NK-92 treated with Interleukin-12 subunit alpha and Interleukin-12 subunit beta, amount 100 ng/mL, for 24 hours (cell line): ENCODE measurements around the gene DZIP3.
"Not testable (repeated sequence)": the region's sequence is repeated elsewhere in the genome, so short reads cannot be mapped to it uniquely, and the experiment has no call there.

ENCODE experiments used
- DNase-seq: peaks from one replicate; lab custom pipeline; 2025; lab: John Stamatoyannopoulos, UW

The DZIP3 gene

DNA sequence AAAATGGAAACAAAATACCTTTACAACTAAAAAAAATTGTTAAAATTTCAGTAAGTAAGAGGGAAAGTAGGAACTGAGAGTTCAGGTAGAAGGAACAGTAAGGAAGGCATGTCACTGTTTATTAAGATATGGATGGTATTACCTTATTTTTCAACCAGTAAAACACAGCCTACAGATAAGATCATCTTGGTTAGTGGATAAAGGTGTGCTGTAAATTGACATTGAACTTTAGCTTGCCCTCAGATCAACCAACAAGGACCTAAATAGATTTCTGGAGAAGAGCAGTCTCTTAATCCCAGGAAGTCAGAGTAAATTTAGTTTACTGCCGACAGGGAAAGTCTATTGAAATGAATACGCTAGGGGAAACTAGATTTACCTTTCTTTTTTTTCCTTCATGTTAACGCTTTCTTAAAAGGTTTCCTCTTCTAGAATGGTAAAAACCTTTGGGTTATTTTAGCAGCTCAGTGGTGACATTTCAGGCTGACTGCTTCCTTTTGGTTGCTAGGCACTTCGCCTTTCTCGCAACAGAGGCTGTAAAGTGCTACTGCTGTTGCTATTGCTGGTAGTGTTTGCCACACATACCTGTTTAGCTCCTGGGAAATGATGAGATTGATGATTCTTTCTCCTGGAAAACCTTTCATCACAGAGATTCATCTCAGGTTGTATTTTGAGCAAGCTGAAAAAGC is 12.9 kb downstream of the DZIP3 start:
- DNase-seq, result no peak

- no peak for DNase-seq
Measured at GRCh38 chr3:108602935-108603294, 13.4 kb downstream of the DZIP3 start.

DNA sequence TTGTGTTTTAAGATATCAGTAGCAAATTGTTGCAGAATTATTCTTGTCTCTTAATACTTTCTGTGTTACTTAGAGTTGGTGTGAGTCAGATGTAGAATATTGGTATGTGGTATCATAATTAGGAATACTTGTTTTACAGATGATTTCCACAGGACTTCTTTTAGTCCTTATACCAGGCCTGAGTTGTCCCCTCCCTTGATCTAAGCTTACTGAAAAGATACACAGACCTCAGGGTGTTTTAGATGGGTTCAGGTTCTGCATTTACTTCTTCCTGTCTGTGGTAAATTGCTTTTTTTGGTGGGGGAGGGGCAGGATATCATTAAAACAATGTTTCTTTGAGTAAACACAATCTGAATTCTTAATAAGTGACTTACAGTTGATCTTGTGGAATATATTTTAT is 14.2 kb downstream of the DZIP3 start:
- no peak for DNase-seq

DNA sequence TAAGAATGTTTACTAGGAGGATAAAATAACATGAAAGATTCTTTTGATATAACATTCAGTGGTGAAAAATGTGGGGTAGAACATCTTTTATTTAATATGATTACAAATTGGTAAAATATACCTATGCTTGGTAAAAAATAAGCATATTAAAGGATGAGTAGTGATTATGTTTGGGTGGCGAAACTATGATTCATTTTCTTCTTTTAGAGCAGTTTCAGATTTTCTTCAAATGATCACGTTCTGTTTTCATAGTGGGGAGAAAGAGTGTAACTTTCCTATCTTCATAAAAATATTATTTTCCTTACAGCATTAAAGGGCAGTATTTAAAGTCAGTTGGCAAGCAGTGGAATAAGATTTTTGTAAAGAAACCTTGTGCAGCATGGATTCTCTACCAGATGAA is 15.5 kb downstream of the DZIP3 start:
- no peak for DNase-seq

DNA sequence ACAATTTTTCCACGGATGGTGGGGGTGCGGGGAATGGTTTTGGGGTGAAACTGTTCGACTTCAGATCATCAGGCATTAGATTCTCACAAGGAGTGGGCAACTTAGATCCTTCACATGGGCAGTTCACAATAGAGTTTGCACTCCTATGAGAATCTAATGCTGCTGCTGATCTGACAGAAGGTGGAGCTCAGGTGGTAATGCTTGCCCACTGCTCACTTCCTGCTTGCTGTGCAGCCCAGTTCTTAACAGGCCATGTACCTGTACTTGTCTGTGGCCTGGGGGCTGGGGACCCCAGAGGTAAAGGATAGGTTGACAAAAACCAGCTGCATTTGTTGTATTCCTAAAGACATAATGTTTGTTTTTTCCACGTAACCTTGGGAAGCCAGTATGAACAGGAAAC is 16.0 kb downstream of the DZIP3 start:
- no peak for DNase-seq

DNA sequence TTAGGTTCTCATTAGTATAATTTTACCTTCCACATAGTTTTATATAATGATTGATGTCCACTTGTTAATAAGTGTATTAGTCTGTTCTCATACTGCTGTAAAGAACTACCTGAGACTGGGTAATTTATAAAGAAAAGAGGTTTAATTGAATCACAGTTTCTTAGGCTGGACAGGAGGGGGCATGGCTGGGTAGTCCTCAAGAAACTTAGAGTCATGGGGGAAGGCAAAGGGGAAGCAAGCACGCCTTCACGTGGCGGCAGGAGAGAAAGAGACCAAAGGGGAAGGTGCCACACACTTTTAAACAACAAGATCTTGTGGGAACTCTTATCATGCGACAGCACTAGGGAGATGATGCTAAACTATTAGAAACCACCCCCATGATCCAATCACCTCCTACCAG is 19.2 kb downstream of the DZIP3 start:
- no peak for DNase-seq

DNA sequence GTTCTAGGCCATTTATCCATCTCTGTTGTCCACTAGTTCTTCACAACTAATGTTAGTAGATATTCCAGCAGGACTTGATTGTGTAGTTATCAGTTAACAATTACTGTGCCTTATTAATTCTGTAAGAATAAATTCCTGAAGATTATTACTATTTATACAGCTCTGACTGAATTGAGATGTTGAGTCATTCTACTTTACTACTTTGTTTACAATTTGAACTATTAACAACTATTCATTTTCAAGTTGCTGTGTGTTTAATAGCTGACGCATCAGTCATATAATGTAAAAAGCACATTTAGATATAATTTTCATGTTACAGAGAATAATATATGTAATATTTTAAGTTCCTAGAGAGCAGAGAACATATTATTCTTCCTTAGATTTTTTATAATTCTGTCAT is 21.1 kb downstream of the DZIP3 start:
- no peak for DNase-seq

DNA sequence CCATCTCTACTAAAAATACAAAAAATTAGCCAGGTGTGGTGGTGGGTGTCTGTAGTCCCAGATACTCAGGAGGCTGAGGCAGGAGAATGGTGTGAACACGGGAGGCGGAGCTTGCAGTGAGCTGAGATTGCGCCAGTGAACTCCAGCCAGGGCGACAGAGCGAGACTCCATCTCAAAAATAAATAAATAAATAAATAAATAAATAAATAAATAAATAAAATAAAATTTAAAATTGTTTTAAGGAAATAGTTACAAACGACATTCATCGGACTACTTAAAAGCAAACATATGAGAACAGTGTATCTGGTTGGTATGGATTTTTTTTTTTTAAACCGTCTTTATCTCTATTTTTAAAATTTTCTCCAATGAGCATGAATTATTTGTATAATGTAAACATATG is 26.6 kb downstream of the DZIP3 start:
- not testable (repeated sequence) for DNase-seq

- DNase-seq, result no peak
Measured at GRCh38 chr3:108620250-108620649, 30.7 kb downstream of the DZIP3 start.

DNA sequence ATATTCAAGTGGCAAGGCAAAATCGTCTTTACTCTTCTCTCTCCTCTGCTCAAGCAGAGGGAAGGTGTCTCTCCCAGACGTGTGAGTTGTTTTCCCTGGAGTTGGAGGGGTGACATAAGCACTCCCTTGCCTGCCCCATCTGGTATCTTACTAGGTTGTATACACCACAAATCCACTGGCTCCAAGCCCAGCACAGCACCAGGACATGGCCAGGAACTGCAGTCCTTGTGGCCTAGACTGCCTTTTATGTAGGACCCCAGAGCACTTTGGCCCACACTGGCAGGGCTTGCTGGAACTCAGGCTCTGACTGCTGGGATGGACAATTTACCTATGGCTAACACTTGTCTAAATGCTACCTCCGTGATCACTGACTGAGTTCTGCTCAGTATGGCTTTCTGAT is 34.0 kb downstream of the DZIP3 start:
- DNase-seq, result no peak

GRCh38 chr3:108629974-108630373 is 40.5 kb downstream of the DZIP3 start:
- DNase-seq, result no peak

DNA sequence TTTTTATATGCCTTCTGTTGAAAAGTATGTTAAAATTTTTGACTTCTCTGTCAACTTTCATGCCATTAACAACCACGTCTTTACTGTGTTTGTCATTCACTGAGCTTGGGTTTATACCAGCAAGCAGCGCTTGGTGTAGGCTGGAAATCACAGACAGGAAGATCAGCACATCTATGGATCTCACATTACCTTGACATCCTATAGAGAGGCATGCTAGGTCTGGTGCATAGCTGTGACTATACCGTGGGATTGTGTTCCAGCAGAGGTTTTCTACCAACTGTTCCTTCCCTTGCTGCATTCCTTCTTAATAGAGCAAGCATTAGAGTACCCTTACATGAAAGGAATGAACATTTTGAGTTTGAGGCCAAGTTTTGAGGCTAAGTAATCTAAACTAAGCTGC is 53.0 kb downstream of the DZIP3 start:
- DNase-seq, result no peak

- DNase-seq, result no peak
Measured at GRCh38 chr3:108645364-108645763, 55.8 kb downstream of the DZIP3 start.

DNA sequence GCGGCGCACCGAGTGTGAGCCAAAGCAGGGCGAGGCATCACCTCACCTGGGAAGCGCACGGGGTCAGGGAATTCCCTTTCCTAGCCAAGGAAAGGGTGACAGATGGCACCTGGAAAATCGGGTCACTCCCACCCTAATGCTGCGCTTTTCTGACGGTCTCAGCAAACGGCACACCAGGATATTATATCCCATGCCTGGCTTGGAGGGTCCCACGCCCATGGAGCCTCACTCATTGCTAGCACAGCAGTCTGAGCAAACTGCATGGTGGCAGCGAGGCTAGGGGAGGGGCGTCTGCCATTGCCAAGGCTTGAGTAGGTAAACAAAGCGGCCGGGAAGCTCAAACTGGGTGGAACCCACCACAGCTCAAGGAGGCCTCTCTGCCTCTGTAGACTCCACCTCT is 66.1 kb downstream of the DZIP3 start:
- DNase-seq, result not testable (repeated sequence)

GRCh38 chr3:108661699-108662098 is 72.2 kb downstream of the DZIP3 start:
- DNase-seq, result no peak

- no peak for DNase-seq
Measured at GRCh38 chr3:108662142-108662738, 72.7 kb downstream of the DZIP3 start.

GRCh38 chr3:108664266-108664665 is 74.7 kb downstream of the DZIP3 start:
- DNase-seq, result no peak

DNA sequence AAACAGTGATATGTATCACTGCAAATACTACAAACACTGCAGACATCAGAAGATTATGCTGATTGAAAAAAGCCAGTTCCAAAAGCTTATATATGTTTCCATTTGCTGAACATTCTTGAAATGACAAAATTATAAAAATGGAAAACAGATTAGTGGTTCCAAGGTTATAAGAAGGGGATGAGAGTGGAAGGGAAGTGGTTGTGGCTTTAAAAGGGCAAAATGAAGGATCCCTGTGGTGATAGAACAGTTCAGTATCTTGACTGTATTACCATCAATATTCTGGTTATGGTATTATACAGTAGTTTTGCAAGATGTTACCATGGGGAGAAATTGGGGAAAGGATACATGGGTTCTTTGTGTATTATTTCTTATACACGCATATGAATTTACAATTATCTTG is 77.8 kb downstream of the DZIP3 start:
- no peak for DNase-seq

DNA sequence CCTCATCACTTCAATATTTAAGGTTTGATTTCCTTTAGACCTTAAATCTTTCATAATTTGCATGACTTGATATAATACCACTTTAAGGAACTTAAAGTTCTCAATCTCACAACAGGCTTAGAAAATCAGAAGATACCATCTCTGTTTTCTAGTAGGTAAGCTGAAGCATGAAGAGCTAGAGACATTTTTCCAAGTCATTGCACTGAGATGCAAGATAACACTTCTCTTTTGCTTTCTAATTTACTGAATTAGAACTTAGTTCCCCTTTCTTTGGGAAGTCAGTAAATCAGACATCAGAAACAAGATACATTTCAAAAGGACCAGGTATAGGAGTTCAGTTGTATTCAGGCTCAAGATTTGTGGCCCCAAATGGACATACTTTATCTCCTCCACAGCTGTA is 79.7 kb downstream of the DZIP3 start:
- no peak for DNase-seq

DNA sequence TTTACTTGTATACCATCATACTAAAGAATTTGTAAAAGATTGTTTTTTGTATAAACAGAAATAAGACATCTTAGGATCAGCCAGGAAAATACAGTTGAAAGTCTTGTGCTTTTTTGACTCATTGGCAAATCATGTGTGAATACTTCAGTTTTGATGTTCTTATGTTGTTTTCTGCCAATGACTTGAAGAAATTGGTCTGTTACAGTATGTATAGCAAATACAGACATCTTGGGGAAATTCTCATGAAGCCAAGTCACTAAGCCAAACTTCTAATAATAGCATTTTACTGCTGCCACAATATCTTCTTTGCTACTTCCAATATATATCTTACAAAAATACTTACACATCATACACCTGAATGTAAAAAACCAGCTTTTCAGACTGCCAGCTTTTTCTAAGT is 83.2 kb downstream of the DZIP3 start:
- no peak for DNase-seq

GRCh38 chr3:108673988-108674661 is 84.6 kb downstream of the DZIP3 start:
- DNase-seq, result no peak

- DNase-seq, result no peak
Measured at GRCh38 chr3:108677811-108678210, 88.3 kb downstream of the DZIP3 start.

DNA sequence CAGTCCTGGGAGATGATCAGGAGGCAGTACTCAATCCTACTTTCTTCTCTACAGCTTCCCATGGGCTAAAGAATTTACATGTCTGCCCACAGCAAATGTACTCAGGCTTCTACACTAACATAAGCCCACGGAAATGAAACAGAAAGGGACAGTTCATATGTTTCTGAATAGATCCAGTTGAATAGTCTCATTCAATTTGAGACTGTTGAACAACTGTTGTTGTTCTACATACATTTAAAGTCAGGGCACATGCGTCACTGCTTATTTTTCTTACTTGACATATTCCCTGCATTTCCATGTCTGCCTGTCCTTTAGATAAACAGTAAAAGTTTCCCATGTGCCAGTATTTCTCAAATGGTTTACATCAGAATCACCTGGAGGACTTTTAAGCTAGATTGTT is 102.8 kb downstream of the DZIP3 start:
- DNase-seq, result not testable (repeated sequence)

GRCh38 chr3:108698461-108698860 is 108.9 kb downstream of the DZIP3 start:
- no peak for DNase-seq
